ENCODE results near the gene TPBGL.
A peak's percentile ranks its signal among the peaks of the same experiment; 100 is the strongest.

TPBGL gene, protein sequence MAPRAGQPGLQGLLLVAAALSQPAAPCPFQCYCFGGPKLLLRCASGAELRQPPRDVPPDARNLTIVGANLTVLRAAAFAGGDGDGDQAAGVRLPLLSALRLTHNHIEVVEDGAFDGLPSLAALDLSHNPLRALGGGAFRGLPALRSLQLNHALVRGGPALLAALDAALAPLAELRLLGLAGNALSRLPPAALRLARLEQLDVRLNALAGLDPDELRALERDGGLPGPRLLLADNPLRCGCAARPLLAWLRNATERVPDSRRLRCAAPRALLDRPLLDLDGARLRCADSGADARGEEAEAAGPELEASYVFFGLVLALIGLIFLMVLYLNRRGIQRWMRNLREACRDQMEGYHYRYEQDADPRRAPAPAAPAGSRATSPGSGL

GRCh38 chr11:75240311-75241035 is at the start of gene TPBGL:
Gene TPBGL (plus strand): TSS chr11:75240774. CDS start chr11:75241050, 276 bp downstream.
- no peak for DNase-seq (ENCODE audit: low spot score)

DNA sequence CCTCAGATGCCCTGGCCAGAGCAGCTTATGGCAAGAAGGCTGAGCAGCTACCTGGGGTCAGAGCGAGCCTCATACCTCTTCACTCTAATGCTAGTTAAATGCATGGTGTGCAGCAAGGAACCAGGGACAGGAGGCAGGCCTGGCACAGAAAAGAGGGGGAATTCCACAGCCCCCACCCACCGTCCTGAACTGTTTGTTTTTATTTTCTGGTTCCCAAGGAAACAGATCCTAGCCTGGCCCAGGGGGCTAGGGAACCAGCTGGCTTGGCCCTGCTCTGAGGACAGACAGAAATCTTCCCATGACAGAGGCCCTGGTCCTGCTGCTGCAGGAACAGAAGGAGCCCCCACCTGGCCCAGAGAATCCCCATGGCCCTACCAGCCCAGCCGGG is 49.2 kb upstream of the TPBGL start:
- no peak for DNase-seq (ENCODE audit: low spot score)

GRCh38 chr11:75193271-75193670 is 47.3 kb upstream of the TPBGL start:
- no peak for DNase-seq (ENCODE audit: low spot score)

- DNase-seq (ENCODE audit: low spot score): no peak
Observed at GRCh38 chr11:75193711-75194110, 46.9 kb upstream of the TPBGL start.

DNA sequence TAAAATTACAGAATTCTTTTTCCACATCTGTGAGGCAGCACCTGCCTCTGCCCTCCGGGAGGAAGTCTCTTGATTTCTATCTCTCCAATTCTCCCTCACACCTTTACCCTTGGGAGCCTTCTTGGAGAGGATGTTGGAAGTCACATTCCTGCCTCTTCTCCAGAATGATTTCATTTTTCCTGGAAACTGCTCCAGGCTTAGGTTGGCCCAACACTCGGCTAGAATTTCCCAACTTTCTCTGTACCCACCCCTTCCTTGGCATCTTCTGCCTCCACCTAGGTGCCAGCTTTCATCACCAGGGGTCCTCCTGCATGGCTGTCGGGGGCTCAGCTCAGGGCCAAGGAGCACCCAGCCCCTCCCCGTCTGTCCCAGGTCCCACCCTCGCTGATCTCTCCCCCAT is 46.4 kb upstream of the TPBGL start:
- DNase-seq (ENCODE audit: low spot score): no peak

- DNase-seq (ENCODE audit: low spot score): no peak
Observed at GRCh38 chr11:75195167-75195962, 45.2 kb upstream of the TPBGL start.

GRCh38 chr11:75196426-75196825 is 44.1 kb upstream of the TPBGL start:
- DNase-seq (ENCODE audit: low spot score): no peak

- no peak for DNase-seq (ENCODE audit: low spot score)
Observed at GRCh38 chr11:75197512-75198277, 42.9 kb upstream of the TPBGL start.

- DNase-seq (ENCODE audit: low spot score): no peak
Observed at GRCh38 chr11:75198278-75198973, 42.1 kb upstream of the TPBGL start.

DNA sequence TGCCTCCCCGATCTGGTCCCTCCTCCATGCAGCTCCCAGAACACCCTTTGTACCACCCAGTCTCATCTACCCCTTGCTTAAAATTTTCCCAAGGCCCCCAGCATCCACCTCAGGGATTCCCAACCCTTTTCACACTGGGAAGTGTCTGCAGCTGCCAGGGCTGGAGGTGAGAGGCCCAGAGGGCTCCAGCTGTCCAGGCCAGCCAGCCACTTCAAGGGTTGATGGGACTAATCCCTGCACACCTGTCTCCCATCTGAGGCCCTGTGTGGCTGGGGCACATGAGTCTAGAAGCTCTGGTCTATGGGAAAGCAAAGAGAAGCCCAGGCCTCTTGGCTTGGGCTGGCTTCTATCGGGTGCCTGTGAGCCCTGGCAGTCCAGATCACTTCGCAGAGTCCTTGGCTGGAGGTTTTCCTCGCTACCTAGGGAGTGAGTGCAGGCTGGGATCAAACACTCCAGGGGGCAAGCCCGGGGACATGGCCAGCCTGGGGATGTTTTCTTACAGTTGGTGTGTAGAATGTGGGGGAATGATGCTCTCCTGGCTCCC is 41.1 kb upstream of the TPBGL start:
- DNase-seq (ENCODE audit: low spot score): no peak

- no peak for DNase-seq (ENCODE audit: low spot score)
Observed at GRCh38 chr11:75200051-75200450, 40.5 kb upstream of the TPBGL start.

GRCh38 chr11:75200531-75200930 is 40.0 kb upstream of the TPBGL start:
- no peak for DNase-seq (ENCODE audit: low spot score)

DNA sequence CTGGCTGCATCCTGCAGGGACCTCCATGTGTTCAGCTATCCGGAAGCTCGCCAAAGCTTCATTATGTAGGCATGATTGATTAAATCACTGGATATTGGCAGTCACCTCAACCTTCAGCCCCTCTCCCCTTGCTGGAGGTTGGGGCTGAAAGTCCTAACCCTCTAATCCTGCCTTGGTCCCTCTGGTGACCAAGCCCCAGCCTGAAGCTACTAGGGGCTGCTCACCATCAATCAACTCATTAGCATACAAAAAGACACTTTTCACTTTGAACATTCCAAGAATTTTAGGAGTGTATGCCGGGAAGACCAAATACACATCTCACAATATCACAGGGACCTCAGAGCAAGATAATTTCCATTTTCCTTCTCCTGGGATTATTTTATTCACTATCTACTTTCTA is 38.8 kb upstream of the TPBGL start:
- DNase-seq (ENCODE audit: low spot score): no peak

DNA sequence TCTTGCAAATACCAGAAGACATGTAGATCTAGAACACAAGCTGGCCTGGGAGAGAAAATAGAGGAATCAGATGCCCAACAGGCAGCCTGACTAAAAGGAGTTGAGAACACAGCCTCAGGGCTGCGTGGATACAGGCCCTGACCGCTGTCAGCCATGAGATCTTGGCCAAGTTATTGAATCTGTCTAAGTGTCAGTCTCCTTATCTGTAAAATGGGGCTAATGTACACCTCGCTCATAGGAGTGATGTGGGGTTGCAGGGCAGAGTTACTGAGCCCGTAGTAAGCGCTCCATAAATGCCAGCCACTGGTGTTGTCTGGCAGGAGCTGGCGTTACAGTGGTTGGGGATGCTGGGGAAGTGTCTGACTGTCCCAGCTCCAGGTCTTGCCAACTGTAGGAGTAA is 38.4 kb upstream of the TPBGL start:
- DNase-seq (ENCODE audit: low spot score): no peak

- no peak for DNase-seq (ENCODE audit: low spot score)
Observed at GRCh38 chr11:75203138-75203537, 37.4 kb upstream of the TPBGL start.

- DNase-seq (ENCODE audit: low spot score): no peak
Observed at GRCh38 chr11:75203641-75204011, 36.9 kb upstream of the TPBGL start.

- DNase-seq (ENCODE audit: low spot score): no peak
Observed at GRCh38 chr11:75204012-75204674, 36.4 kb upstream of the TPBGL start.

GRCh38 chr11:75204685-75205563 is 35.6 kb upstream of the TPBGL start:
- DNase-seq (ENCODE audit: low spot score): peak; percentile 88

- DNase-seq (ENCODE audit: low spot score): no peak
Observed at GRCh38 chr11:75205564-75206020, 35.0 kb upstream of the TPBGL start.
